NOMO-1 (cell line): Measurements from ENCODE around the gene TCOF1.

Source experiments
- DNase-seq, 2 experiments: peaks; one replicate each; lab custom pipeline; 2025; ENCODE audit not compliant: unreplicated experiment in 2 of 2; lab: John Stamatoyannopoulos, UW

Gene TCOF1

GRCh38 chr5:150322202-150322601, 35.3 kb upstream of the TCOF1 start:
- no peak for DNase-seq

GRCh38 chr5:150323092-150323491, 34.4 kb upstream of the TCOF1 start:
- no peak for DNase-seq

GRCh38 chr5:150323819-150324218, 33.7 kb upstream of the TCOF1 start:
- DNase-seq, result no peak

GRCh38 chr5:150325426-150325825, 32.1 kb upstream of the TCOF1 start:
- DNase-seq, result no peak

- no peak for DNase-seq
Measured at GRCh38 chr5:150326707-150327106, 30.8 kb upstream of the TCOF1 start.

DNA sequence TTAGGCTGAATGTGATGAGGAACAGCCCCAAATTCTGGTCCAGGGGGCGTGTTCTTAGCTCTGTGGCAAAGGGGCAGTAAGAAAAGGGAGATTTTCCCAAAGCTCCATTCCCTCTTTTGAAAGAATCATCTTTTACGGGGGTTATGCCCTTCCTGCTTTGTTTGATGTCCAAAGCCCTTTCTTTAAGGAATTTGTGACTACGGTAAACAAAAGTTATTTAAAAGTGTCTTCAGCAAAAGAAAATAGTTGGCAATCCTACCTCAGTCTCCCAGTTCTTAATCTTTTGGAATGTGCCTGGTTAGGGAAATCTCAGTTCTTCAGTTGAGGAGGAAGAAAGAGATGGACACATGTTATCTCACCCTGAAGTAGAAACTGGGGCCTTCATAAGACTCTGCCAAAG, 30.4 kb upstream of the TCOF1 start:
- no peak for DNase-seq

DNA sequence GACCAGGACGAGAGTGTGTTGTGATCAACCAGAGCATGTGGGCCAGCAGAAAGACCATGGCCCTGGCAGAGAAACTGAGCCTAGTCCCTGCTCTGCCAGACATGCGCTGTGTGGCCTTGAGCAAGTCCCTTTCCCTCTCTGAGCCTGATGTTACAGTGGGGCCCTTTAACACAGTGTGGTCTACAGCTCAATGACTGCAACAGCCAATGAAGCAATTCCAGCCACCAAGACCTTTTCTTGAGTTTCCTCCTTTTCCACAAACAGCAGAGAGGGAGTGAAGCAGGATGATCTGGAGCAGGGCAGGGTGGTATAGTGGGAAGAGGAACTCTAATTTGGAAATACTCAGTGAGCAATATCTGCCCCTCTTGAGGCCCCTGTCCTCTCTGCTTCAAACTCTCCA, 29.0 kb upstream of the TCOF1 start:
- DNase-seq, result no peak

GRCh38 chr5:150329038-150329437, 28.5 kb upstream of the TCOF1 start:
- no peak for DNase-seq

- DNase-seq, result no peak
Measured at GRCh38 chr5:150329881-150330876, 27.3 kb upstream of the TCOF1 start.

- DNase-seq, result no peak
Measured at GRCh38 chr5:150333400-150333799, 24.1 kb upstream of the TCOF1 start.

DNA sequence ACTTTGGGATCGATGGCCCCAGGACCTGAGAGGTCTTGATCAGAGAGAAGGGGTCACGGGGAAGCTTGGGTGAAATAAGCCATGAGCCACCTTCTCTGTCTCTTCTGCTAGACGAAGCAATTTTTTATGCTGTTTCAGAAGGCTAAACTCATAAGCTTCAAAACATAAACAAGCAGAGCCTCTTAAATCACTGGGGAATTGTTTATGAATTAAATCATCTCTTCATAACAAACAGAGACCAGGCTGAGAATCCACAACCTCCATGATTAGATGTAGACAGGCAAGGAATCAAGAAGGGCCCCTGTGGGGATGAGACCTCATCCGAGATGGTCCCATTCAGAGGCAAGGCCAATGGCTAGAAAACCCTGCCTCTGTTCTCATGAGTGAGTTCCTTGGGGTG, 21.7 kb upstream of the TCOF1 start:
- no peak for DNase-seq

DNA sequence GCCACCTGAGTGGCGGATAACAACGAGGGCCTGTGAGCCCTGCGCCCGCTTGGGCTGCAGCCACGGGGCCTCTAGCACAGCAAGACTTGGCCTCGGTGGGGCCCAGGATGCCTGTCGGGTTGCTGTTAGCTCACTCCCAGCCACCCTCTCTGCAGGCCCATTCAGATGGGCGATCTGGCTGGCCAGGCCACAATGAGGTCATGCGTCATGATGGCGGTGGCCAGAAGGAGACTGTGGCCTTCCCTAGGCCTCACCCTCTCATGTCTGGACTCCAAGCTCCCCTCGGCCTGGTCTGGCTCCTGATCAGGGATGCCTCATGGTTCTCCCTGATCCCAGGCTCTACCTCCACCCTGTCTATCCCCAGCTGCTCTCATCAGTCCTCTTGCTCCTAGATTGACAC, 19.0 kb upstream of the TCOF1 start:
- DNase-seq, result no peak

GRCh38 chr5:150339165-150339564, 18.3 kb upstream of the TCOF1 start:
- peak in 1 of 2 experiments; percentile 22 for DNase-seq

GRCh38 chr5:150339841-150340240, 17.7 kb upstream of the TCOF1 start:
- no peak for DNase-seq

GRCh38 chr5:150340614-150341255, 16.8 kb upstream of the TCOF1 start:
- DNase-seq, result peak; percentile 23 to 26

DNA sequence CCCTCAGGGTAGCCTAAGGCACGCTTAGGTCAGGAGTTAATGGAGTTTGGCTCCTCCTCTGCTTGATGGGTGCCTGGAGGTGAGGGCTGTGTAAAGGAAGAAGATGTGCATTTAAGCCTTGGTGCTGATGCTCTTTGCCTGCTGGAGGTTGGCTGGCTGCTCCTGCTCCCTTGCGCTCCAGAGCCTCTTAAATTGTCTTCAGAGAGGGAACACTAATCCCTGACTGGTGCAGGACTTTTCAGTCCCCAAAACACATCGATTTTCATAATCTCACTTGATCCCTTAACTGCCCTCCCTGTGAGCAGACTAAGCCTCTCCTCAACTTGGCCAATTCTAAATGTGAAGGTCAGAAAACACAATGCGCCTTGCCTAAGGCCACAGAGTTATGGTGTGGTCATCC, 16.2 kb upstream of the TCOF1 start:
- no peak for DNase-seq

DNA sequence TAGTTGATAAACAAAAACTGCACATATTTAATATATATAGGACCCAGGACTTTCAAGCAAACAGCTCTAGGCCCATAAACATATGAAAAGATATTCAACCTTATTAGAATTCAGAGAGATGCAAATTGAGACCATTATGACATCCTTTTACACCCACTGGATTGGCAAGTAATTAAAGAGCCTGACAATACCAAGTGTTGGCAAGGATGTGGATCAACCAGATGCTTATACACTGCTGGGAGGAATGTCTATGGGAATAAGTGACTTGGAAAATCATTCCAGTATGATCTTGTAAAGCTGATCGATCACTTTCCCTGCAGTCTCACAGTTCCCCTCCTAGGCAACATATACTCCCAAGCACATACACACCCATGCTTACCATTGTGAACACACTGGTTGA, 15.5 kb upstream of the TCOF1 start:
- DNase-seq, result no peak

GRCh38 chr5:150342583-150342982, 14.9 kb upstream of the TCOF1 start:
- DNase-seq, result no peak

- DNase-seq, result no peak
Measured at GRCh38 chr5:150343994-150344631, 13.4 kb upstream of the TCOF1 start.

GRCh38 chr5:150345716-150346115, 11.8 kb upstream of the TCOF1 start:
- DNase-seq, result no peak

- no peak for DNase-seq
Measured at GRCh38 chr5:150346592-150346991, 10.9 kb upstream of the TCOF1 start.

GRCh38 chr5:150347003-150347402, 10.5 kb upstream of the TCOF1 start:
- DNase-seq, result peak; percentile 5 to 35
